Vagina (tissue), 2 donors: ENCODE data around the gene EGF. TPM values are rescaled to one million over a fixed set of nuclear protein-coding genes. Genes with fewer than 3 reads are reported as not detected.

Source experiments
- DNase-seq, 2 donors: peaks; one replicate each; pipeline ENCODE4 v3.0.0-alpha.2; 2017; ENCODE audit errors: extremely low spot score in 2 of 2
- H3K27ac ChIP-seq: fragments of 200-600 bp; sonication (generic); one replicate; pipeline ENCODE4 v1.5.1; 2019
- H3K27me3 ChIP-seq: fragments of 200-600 bp; sonication (generic); one replicate; pipeline ENCODE4 v1.5.1; 2019
- H3K36me3 ChIP-seq, 2 donors: fragments of 200-600 bp; sonication (generic); one replicate each; pipeline ENCODE4 v1.5.1; 2017 to 2019
- H3K4me1 ChIP-seq: fragments of 200-600 bp; sonication (generic); one replicate; pipeline ENCODE4 v1.5.1; 2019
- H3K4me3 ChIP-seq, 2 donors: fragments of 200-600 bp; sonication (generic); 1 replicate in 1 of 2; 2 replicates in 1 of 2; pipeline ENCODE4 v1.5.1; 2016 to 2019
- H3K9me3 ChIP-seq: fragments of 200-600 bp; sonication (generic); one replicate; pipeline ENCODE4 v1.5.1; 2019
- POLR2A ChIP-seq, 2 donors: fragments of 450-650 bp; IDR thresholded peaks; one replicate each; pipeline ENCODE4 v1.6.1; 2017; ENCODE audit warnings: antibody characterized with exemption in 2 of 2, mild to moderate bottlenecking in 2 of 2, moderate library complexity in 2 of 2
- POLR2AphosphoS5 ChIP-seq, 2 donors: sonication (generic); formaldehyde crosslinking; IDR thresholded peaks; one replicate each; pipeline ENCODE4 v1.9.0; 2017; ENCODE audit warnings: antibody characterized with exemption in 2 of 2, mild to moderate bottlenecking in 2 of 2, low read depth in 1 of 2; ENCODE audit not compliant: insufficient read depth in 1 of 2
- intact Hi-C: fragments of 100-400 bp; cut with DNase I; formaldehyde crosslinking; loops from one replicate; pipeline ENCODE4 v1.15.1; 2023
- total RNA-seq: library from RNA; depleted of rRNA; stranded (reverse); fragments of >200 nt; gene quantifications from one replicate; pipeline ENCODE4 v1.2.3, GENCODE V29; 2016
- TF ChIP-seq, protein P1 (sequence below), 3 experiments: fragments of 450-650 bp in 2 of 3; fragments of 200-600 bp in 1 of 3; sonication (generic) in 1 of 3; IDR thresholded peaks; one replicate each; pipeline ENCODE4 v1.5.1; 2017 to 2019; ENCODE audit warnings: antibody characterized with exemption in 3 of 3, mild to moderate bottlenecking in 2 of 3, moderate library complexity in 2 of 3

Gene EGF
- total RNA-seq, 1 donor from 2014 or later: 0.74 TPM

DNA sequence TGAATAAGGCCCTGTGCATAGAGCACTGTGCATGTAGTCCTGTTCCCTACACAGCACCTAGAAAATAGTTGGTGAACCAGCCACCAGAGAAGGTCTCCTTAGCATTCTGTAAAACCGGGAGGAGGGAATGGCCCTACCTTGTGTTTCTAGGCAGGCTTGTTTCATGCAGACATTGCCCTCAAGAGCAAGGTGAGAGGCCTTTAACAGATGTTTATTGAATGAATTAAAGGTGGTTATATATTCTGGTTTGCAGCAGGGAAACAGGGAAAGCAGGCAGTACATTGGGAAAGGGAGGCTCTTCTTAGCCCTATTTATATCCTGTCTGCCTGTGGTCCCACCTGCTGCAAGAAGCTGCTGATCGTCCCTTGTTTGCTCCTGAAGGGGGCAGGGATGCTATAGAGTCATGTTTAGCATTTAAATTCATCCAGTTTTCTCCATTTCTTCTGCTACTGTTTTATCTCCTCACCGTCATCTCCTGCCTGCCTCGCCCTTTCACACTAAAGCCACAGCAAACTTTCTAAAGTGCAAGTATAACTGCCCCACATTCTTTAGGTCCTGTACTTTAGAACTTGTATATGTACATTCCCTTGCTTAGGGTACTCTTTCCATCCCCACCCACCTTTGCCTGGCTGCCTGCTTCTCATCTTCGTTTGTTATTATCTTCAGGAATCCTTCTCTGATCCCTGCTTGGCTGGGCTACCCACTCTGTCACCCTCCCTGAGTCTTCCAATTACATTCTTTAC, 60.3 kb downstream of the EGF start:
- intact Hi-C loops: no loop called here
- H3K4me3 ChIP-seq: no peak overlapping the region
- no peaks in the 10 kb centered on the region for H3K36me3 ChIP-seq
- no peaks in the 10 kb centered on the region for H3K4me1 ChIP-seq
- TF ChIP-seq, protein P1, sequence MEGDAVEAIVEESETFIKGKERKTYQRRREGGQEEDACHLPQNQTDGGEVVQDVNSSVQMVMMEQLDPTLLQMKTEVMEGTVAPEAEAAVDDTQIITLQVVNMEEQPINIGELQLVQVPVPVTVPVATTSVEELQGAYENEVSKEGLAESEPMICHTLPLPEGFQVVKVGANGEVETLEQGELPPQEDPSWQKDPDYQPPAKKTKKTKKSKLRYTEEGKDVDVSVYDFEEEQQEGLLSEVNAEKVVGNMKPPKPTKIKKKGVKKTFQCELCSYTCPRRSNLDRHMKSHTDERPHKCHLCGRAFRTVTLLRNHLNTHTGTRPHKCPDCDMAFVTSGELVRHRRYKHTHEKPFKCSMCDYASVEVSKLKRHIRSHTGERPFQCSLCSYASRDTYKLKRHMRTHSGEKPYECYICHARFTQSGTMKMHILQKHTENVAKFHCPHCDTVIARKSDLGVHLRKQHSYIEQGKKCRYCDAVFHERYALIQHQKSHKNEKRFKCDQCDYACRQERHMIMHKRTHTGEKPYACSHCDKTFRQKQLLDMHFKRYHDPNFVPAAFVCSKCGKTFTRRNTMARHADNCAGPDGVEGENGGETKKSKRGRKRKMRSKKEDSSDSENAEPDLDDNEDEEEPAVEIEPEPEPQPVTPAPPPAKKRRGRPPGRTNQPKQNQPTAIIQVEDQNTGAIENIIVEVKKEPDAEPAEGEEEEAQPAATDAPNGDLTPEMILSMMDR (IDR thresholded peaks at IDR 0.05): no peak
- TF ChIP-seq POLR2AphosphoS5 (IDR thresholded peaks at IDR 0.05; ENCODE audit: insufficient read depth in 1 of 2, low read depth in 1 of 2) (no peak), POLR2A (IDR thresholded peaks at IDR 0.05) (no peak)
- H3K27me3 ChIP-seq: no peaks in the 10 kb centered on the region
- no peak overlapping the region for H3K27ac ChIP-seq
- no peak for DNase-seq
- H3K9me3 ChIP-seq: no peaks in the 10 kb centered on the region

- no peaks in the 10 kb centered on the region for H3K36me3 ChIP-seq
- intact Hi-C loops: no loop called here
- H3K27me3 ChIP-seq: no peaks in the 10 kb centered on the region
- DNase-seq: no peak
- H3K27ac ChIP-seq: no peak overlapping the region
- no peak for TF ChIP-seq POLR2A (IDR thresholded peaks at IDR 0.05)
- TF ChIP-seq, protein P1 (IDR thresholded peaks at IDR 0.05): no peak
- TF ChIP-seq POLR2AphosphoS5 (IDR thresholded peaks at IDR 0.05; ENCODE audit: insufficient read depth in 1 of 2, low read depth in 1 of 2): no peak
- H3K4me1 ChIP-seq: no peaks in the 10 kb centered on the region
- H3K9me3 ChIP-seq: no peaks in the 10 kb centered on the region
- no peak overlapping the region for H3K4me3 ChIP-seq
These were observed 60.8 kb downstream of the EGF start for GRCh38 chr4:109973529-109973905.

GRCh38 chr4:109976189-109976588, 63.5 kb downstream of the EGF start:
- no peaks in the 10 kb centered on the region for H3K36me3 ChIP-seq
- H3K27me3 ChIP-seq: no peaks in the 10 kb centered on the region
- H3K4me1 ChIP-seq: no peaks in the 10 kb centered on the region
- no peak overlapping the region for H3K4me3 ChIP-seq
- no peak overlapping the region for H3K27ac ChIP-seq
- intact Hi-C loops: loop anchor here (5.0 kb wide), 1 partner anchor 554 kb away; no protein-coding TSS in a partner anchor
- TF ChIP-seq POLR2AphosphoS5 (IDR thresholded peaks at IDR 0.05; ENCODE audit: insufficient read depth in 1 of 2, low read depth in 1 of 2): no peak
- TF ChIP-seq POLR2A (IDR thresholded peaks at IDR 0.05): no peak
- TF ChIP-seq, protein P1 (IDR thresholded peaks at IDR 0.05): no peak
- H3K9me3 ChIP-seq: no peaks in the 10 kb centered on the region
- no peak for DNase-seq

DNA sequence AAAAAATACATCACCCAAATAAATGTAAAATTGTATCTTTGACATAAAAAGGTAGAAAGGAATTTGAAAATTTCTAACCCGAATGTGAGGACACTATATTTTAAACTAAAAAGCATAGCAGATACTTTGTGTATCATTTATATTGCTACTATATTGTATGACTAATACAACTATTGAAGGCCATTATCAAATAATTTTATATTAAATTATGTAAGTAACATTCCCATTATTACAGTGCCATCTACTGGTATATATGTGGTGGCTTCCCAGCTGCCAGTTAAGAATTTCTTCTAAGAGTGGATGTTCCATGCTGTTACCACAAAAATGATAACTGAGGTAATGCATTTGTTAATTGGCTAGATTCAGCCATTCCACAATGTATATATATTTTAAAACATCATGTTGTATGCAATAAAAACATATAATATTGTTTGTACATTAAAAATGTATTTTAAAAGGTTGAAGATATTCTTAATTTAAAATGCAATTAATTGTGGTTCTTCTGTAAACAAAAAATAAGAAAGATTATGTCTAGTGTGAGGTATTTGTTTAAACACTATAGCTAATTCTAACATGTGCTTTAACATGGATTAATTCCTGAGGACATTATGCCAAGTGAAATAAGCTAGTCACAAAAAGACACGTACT, 65.3 kb downstream of the EGF start:
- no peak overlapping the region for H3K4me3 ChIP-seq
- H3K4me1 ChIP-seq: no peaks in the 10 kb centered on the region
- H3K36me3 ChIP-seq: no peaks in the 10 kb centered on the region
- H3K27me3 ChIP-seq: no peaks in the 10 kb centered on the region
- H3K9me3 ChIP-seq: no peaks in the 10 kb centered on the region
- intact Hi-C loops: loop anchor here (5.0 kb wide), 1 partner anchor 556 kb away; no protein-coding TSS in a partner anchor
- H3K27ac ChIP-seq: no peak overlapping the region
- TF ChIP-seq, protein P1 (IDR thresholded peaks at IDR 0.05): peak in 2 of 3 experiments; percentile 21 to 48
- TF ChIP-seq POLR2A (IDR thresholded peaks at IDR 0.05): no peak
- peak in 1 of 2 donors; percentile 9 for TF ChIP-seq POLR2AphosphoS5 (IDR thresholded peaks at IDR 0.05; ENCODE audit: insufficient read depth in 1 of 2, low read depth in 1 of 2)
- no peak for DNase-seq
